IPS-11a (cell line): ENCODE measurements around the gene CD300A.
"Not testable (repeated sequence)": the region's sequence is repeated elsewhere in the genome, so short reads cannot be mapped to it uniquely, and the experiment has no call there.

ENCODE experiments used
- H3K4me3 ChIP-seq: one replicate; pipeline ENCODE4 v1.5.1; 2013; ENCODE audit warnings: low read depth, low read length, control low read depth

CD300A gene

DNA sequence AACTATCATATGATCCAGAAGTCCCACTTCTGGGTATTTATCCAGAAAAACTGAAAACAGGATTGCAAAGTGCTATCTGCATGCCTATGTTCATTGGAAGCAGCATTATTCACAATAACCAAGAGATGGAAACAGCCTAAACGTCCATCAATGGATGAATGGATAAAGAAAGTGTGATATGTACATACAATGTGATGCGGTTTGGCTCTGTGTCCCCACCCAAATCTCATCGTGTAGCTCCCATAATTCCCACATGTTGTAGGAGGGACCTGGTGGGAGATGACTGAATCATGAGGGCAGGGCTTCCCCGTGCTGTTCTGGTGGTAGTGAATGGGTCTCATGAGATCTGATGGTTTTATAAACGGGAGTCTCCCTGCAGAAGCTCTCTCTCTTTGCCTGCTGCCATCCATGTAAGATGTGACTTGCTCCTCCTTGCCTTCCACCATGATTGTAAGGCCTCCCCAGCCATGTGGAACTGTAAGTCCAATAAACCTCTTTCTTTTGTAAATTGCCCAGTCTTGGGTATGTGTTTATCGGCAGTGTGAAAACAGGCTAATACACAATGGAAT is 52.1 kb downstream of the CD300A start:
- H3K4me3 ChIP-seq = not testable (repeated sequence)

DNA sequence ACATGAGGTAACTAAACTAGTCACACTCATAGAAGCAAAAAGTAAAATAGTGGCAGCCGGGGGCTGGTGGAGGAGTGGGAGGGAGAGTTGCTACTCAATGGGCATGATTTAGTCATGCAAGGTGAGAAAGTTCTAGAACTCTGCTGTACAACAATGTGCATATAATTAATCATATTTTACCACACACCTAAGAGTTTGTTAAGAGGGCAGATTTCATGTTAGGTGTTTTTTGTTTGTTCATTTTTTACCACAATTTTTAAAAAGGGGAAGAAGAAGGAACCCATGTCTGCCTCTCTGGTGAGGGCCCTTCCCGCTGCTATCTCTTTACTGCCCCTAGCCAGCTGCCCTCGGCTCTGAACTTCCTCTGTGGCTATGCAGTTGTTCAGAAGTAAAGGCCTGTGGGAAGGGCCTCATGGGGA is 53.6 kb downstream of the CD300A start:
- no peak overlapping the region for H3K4me3 ChIP-seq

DNA sequence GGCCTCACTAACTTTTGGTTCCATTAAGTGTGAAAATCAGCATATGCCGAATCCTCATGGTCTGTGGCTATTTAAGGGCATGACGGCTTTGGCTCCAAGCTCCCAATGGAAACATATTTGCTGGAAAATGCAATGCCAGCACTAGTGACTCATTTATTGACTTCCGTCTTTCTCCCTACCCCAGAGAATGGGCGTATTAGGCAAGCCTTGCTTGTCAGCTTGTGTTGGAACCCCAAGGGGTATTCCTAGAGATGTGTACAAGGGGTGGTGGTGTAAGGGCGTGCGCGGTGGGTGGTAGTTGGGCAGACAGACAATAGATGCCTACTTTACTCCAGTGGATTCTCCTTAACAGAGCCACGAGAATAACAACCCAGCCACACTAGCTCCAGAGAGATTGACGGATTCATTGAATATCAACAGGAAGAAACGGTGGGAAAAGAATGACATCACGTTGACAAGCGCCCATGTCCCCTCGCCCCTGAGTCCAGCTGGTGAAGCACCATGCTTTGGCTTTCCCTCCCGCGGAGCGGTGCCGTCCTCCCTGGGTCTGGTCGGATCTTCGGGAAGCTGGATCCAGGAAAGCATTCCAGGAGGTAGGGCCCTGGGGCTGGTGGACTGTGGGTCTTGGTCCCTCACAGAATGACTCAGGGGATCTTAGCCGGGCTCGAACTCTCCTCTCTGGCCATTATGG is 54.5 kb downstream of the CD300A start:
- H3K4me3 ChIP-seq = no peak overlapping the region

DNA sequence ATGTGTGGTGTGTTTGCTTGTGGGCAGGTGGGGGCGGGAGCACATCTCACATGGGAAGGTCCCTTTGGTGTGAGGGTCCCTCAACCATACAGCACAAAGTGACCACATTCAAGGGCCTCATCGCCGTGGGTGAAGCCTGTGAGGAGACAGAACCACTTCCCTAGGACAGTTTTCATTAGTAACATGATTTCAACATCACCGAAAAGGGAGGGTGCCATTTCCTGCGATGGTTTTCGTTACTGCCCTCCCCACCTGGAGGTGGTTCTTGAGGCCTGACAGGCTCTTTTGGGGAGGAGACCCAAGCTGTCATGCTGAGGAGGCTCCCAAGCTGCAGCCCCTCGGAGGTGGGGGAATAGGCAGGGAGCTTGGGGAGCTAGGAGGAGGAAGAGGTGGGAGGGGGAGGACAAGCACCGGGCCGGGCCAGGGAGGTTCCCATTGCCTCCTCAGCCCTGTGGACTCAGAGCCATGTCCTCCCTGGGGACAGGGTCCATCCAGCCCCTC is 55.3 kb downstream of the CD300A start:
- H3K4me3 ChIP-seq = no peak overlapping the region

DNA sequence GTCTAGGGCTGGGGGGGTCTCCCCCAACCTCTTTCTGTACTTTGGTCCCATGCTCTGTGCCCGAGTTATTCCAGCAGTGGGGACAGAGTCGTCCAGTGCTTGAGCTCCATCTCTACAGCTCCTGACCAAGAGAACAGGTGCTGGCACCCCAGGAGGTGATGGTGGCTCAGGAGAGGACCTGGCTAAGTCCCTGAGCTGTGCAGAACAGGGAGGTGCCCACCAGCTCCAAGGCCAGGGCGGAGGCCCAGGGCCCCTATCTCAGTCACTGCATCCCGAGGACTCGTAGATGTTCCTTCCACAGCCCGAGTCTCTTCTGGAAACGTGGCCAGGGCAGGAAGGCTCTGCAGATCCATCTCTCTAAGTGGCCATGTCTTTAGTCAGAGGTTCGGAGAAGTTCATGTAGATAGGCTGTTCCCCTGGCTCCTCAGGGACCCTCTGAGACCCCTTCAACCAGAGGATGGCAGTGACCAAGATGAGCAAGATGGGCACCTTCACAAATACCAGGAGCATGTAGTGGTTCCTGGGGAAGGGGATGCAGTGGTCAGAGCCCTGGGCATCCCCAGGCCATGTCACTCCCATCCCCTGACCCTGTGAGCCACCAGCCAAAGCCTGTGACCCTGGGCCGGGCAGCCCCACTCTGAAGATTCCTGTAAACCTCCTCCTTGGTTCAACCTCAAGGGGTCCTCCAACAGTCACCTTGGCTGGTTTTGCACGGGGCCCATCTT is 56.1 kb downstream of the CD300A start:
- H3K4me3 ChIP-seq = no peak overlapping the region

DNA sequence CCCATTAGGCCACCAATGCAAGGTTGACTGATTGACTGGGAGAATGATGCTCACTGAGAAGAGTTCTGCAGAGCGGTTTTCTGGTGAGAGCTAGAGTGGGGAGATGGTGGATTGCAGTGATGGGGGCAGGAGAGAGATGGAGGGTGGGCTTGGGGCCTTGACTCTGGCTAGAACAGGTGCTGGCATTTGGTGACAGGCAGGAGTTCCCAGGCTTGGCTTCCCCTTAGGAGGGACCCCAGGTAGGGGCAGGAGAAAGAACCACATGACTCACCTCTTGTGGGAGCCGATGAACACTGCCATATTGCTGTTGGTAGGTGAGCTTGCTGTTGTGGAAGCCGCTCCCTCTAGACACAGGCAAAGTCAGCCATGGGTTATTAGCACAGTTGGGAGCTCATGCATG is 56.9 kb downstream of the CD300A start:
- H3K4me3 ChIP-seq = no peak overlapping the region

DNA sequence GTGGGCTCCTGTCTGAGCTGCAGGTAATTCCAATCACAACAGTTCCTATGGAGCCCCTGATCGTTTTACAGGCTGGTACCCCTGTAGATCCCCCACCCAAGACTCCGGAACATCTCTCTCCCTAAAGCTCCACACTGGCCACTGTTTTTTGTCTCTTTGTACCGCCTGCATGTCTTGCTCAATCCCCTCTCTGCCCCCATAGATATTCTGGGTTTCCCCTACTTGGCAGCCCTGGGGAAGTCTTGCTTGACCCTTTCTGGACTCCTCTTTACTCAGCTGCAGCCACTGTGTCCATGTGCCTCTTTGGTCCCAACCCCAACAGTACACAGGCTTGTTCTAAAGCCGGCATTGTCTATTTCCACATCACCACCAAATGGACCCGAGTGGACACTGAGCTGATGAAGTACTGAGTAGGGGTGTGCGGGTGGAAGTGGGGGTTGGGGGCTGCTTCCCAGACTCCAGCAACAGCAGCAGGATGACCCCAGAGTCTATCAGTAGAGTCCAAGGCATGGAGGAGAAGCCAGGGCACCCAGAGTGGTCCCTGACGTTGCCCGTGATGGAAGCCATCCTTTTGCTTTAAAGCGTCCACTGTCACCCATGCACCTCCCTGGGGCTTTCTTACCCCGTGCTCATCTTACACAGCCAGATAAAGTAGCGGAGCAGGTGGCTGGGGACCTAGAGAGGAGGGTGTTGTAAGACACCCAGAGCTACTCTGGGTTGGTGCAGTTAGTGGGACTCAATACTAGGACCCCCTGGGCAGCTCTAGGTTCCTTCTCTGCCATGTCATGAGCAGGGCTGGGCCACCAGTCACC is 58.4 kb downstream of the CD300A start:
- H3K4me3 ChIP-seq = no peak overlapping the region

DNA sequence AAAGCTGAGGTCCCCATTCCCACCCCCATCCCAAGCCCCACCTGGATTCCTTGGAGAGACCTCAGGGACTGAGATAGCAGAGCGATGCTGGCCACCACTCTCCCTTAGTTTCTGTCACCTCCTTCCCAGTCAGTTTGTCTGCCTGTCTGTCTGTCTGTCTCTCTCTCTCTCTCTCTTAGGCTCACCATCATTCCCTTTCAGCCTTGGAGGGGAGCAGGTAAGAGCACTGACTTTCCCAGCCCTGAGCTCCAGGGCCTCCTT is 59.0 kb downstream of the CD300A start:
- H3K4me3 ChIP-seq = no peak overlapping the region

DNA sequence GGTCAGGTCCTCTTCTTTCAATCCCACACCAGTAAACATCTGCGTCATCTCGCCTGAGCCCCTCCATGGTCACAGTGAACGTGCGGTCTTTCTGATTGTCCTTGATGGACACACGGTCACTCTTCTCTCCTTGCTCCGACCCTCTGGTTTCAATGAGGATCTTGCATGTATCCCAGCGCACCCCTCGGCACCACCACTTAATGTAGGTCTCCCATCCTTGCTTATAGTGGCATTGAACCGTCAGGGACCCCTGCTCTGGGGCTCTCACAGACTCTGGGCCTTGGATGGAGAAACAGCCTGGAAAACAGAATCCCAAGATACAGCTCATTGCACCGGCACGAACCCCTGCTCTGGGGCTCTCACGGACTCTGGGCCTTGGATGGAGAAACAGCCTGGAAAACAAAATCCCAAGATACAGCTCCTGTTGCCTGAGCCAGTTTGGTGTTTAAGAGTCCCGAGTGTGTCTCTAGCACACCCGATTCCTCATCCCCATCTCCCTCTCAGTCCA is 59.4 kb downstream of the CD300A start:
- H3K4me3 ChIP-seq = no peak overlapping the region

DNA sequence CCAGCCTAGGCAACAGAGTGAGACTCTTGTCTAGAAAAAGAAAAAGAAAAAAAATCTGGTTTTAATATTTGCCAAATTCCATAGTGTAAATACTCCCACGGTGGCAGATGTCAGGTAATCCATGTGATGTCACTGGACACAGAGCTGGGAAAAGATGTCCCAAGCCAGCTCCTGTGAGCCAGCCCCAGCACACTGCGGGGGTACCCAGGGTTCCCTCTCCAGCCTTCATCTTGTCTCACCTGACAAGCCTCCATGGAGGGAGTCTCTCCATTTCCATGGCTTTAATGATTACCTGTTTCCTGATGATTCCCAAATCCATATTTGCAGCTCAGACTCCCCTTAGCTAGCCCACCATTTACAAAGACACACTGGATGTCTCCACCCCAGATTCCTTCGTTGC is 60.2 kb downstream of the CD300A start:
- H3K4me3 ChIP-seq = no peak overlapping the region

DNA sequence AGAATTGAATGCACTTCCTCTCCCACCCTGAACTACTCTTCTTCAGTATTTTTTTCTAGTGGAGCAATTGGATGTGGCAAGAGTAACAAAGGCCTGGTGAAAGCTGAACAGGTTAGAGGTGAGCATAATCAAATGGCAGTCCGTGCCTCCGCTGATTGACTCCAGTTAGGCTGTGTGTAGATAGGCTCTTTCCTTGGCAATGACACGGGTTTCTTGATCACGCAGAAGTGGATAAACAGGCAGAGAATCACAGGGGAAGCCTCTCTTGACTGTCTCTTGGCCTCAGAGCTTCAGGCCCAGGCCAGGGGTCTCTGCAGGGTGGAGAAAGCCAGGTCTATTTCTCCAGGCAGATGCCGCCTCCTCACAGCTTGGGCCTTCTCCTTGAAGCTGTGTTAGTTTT is 60.6 kb downstream of the CD300A start:
- no peak overlapping the region for H3K4me3 ChIP-seq

DNA sequence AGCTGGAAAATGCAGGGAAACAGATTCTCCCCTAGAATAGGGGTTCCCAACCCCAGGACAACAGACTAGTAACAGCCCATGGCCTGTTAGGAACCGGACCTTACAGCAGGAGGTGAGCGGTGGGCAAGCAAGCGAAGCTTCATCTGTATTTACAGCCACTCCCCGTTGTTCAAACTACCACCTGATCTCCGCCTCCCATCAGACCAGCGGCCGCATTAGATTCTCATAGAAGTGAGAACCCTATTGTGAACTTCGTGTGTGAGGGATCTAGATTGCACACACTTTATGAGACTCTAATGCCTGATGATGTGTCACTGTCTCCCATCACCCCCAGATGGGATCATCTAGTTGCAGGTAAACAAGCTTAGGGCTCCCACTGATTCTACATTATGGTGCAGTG is 61.3 kb downstream of the CD300A start:
- H3K4me3 ChIP-seq = no peak overlapping the region

DNA sequence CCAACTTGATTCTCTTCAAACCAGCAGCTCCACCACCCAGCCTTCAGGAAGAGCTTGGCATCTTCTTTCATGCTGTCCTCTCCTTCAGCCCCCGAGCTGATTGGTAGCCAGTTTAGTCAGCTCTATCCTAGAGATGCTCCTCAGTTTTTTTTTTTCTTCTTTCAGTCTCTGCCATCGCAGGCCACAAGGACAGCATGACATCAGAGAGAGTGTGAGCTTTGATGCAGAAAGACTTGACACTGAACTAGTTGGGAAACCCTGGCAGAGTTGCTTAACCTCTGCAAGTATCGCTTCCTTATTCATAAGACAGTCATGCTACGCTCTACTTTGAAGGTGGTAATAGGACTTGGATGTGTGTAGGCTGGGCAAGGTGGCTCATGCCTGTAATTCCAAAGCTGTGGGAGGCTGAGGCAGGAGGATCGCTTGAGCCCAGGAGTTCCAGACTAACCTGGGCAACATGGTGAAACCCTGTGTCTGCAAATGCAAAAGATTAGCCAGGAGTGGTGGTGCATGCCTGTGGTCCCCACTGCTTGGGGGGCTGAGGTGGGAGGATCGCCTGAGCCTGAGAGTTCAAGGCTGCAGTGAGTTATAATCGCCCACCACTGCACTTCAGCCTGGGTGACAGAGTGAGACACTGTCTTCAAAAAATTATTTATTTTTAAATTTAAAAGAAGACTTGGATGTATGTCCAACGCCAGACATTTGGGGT is 62.2 kb downstream of the CD300A start:
- H3K4me3 ChIP-seq = no peak overlapping the region

DNA sequence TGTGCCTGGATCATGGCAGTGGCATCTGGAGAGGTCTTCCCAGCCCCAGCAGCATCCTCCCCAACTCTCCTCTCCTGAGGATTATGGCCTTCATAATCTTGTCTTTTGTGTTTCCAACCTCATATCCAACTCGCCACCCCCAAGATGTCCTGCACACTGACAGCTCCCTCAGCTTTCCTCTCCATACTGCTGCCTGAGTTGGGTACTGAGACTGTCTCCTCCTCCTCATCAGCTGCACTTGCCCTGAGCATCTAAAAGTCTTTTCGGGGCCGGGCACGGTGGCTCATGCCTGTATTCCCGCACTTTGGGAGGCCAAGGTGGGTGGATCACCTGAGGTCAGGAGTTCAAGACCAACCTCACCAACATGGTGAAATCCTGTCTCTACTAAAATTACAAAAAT is 62.8 kb downstream of the CD300A start:
- no peak overlapping the region for H3K4me3 ChIP-seq

DNA sequence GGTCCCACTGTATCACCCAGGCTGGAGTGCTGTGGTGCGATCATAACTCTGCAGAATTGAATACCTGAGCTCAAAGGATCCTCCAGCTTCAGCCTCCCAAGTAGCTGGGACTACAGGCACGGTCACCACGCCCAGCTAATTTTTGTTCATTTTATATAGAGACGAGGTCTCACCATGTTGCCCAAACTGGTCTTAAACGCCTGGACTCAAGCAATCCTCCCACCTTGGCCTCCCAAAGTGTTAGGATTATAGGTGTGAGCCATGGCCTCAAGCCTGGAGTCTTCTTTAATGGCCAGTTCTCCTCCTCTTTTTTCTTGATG is 64.4 kb downstream of the CD300A start:
- no peak overlapping the region for H3K4me3 ChIP-seq

DNA sequence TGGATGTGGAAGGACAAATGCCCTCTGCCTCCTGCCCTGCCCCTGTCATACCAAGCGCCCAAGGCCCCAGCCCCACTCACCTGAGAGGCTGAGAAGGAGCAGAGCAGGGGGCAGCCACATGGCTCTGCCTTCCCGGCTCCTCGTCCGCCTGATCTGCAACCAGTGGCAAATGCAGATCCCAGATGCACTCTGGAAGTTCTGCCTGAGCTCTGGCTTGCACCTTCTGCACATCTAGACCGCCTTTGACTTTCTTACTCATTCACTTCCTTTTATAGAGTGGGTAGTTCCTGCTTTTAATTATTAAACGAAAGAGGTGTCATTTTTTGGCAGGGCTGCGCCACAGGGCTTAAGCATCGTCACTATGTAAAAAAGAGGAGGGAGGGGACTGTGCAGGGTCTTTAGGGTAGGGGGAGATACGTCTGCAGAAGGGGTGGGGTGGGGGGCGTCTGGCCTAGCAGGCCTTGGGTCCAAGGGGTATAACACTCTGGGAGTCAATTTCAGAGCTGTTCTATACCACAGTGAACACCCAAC is 64.9 kb downstream of the CD300A start, which contains the start of gene CD300LB:
Gene CD300LB (minus strand): TSS at position 245 of the 531 bp plus-strand sequence. CDS start 125 bp downstream, at position 120.
- H3K4me3 ChIP-seq = no peak within 1 kb of the TSS

DNA sequence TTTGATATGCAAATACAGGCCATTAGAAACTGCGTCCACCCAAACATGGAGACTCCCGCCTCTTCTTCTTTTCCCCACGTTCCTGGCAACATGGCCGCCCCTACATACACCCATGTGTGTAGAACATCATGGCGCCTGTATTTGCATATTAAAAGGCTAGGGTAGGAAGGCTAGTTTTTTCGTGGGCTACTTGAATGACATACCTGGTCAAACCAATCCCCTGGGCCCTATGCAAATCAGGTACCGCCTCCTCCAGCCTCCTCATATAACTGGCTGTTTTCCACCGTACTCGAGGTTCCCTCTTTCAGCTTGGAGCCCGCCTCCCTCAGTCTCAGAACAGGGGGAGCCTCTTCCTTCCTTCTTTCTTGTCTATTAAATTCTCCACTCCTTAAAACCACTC is 65.7 kb downstream of the CD300A start:
- no peak overlapping the region for H3K4me3 ChIP-seq
